Adrenal gland (tissue), 12 donors: Measurements from ENCODE around the gene HOXD12. TPM values are rescaled to one million over a fixed set of nuclear protein-coding genes. Genes with fewer than 3 reads are reported as not detected.

ENCODE experiments used
- DNase-seq, 7 donors: peaks; one replicate each; pipeline ENCODE4 v3.0.0-alpha.2; 2019 to 2020
- H3K27ac ChIP-seq, 5 donors: fragments of 200-600 bp; sonication (generic) in 4 of 5; 1 replicate in 3 of 5; 2 replicates in 2 of 5; pipeline versions ENCODE4 v1.5.1 to v1.8.0; 2016 to 2020; ENCODE audit warnings: mild to moderate bottlenecking in 1 of 5
- H3K27me3 ChIP-seq: fragments of 200-600 bp; 2 replicates; pipeline ENCODE4 v1.8.0; 2021
- H3K36me3 ChIP-seq, 2 donors: fragments of 200-600 bp; replicated peaks in 1 of 2; 1 replicate in 1 of 2; 2 replicates in 1 of 2; pipeline versions ENCODE4 v1.5.1 to v1.8.0; 2018 to 2022
- H3K4me1 ChIP-seq, 2 donors: fragments of 200-600 bp; replicated peaks in 1 of 2; 1 replicate in 1 of 2; 2 replicates in 1 of 2; pipeline versions ENCODE4 v1.5.1 to v1.8.0; 2018 to 2021
- H3K4me3 ChIP-seq, 4 donors: fragments of 200-600 bp; sonication (generic) in 3 of 4; one replicate each; pipeline ENCODE4 v1.5.1; 2016 to 2018
- H3K9me3 ChIP-seq, 3 donors: fragments of 200-600 bp; sonication (generic) in 1 of 3; replicated peaks in 1 of 3; 1 replicate in 2 of 3; 2 replicates in 1 of 3; pipeline versions ENCODE4 v1.5.1 to v1.8.0; 2016 to 2021
- CTCF ChIP-seq, 6 experiments: fragments of 450-650 bp in 4 of 6; fragments of 200-600 bp in 2 of 6; sonication (generic) in 1 of 6; IDR thresholded peaks; 1 replicate in 5 of 6; 2 replicates in 1 of 6; pipeline versions ENCODE4 v1.5.1 to v1.8.0; 2016 to 2021; ENCODE audit warnings: antibody characterized with exemption in 6 of 6, mild to moderate bottlenecking in 2 of 6, moderate library complexity in 1 of 6
- POLR2A ChIP-seq, 2 donors: fragments of 450-650 bp; IDR thresholded peaks; one replicate each; pipeline ENCODE4 v1.6.1; 2017; ENCODE audit warnings: antibody characterized with exemption in 2 of 2, mild to moderate bottlenecking in 2 of 2, moderate library complexity in 1 of 2
- WGBS, 4 donors: extraction: QIAGEN DNeasy Blood & Tissue Kit in 2 of 4; methylation state at CpG; one replicate each; pipeline versions ENCODE4 v1.1.5 to v1.1.7; 2013 to 2017; 5-methylcytosine and 5-hydroxymethylcytosine counted together
- intact Hi-C, 2 donors: fragments of 100-400 bp; cut with DNase I; formaldehyde crosslinking; loops; one replicate each; pipeline versions ENCODE4 v1.14.1 to v1.15.0; 2022 to 2023
- polyA plus RNA-seq, 3 donors: library from polyadenylated mRNA; stranded (reverse); fragments of 200-250 nt in 2 of 3; fragments of 350-450 nt in 1 of 3; fragmentation: Illumina TruSeq in 1 of 3; extraction: RNeasy Lipid Tissue Mini Kit (QIAGEN cat#74804) in 1 of 3; gene quantifications; one replicate each; pipeline ENCODE4 v1.2.3, GENCODE V29; 2013 to 2014
- total RNA-seq, 9 donors: library from RNA; depleted of rRNA in 4 of 9; stranded (reverse); fragments of >200 nt in 4 of 9; fragments of 120-200 nt in 1 of 9; fragmentation: NEBNext Ultra II Directional in 1 of 9; extraction: Animal tissue kit (Norgen Biotek cat#: 25700) in 1 of 9; gene quantifications; one replicate each; pipeline versions ENCODE4 v1.1.0 to v1.2.4, GENCODE V29; 2013 to 2023
- donor health status: healthy with polysubstance abuse.
- donor health status: Bipolar disorder and iron deficiency.
- donor health status: DM: yes; HTN: yes; CAD: no.
- donor health status: DM: no; HTN: no; CAD: no.
- donor health status: DM: no; HTN: no; CAD: no.
- donor health status: DM: yes; HTN: yes; CAD: no.

The HOXD12 gene
- total and polyA plus RNA-seq, 12 donors = not detected

- WGBS, 4 donors = 37 to 50% (median 47%) methylated on average over 5 of the region's 5 CpGs
- H3K9me3 ChIP-seq = no peaks in the 10 kb centered on the region
- no peak overlapping the region for H3K4me3 ChIP-seq
- peaks cover 7 to 25% of the 10 kb centered on the region in 2 donors for H3K4me1 ChIP-seq
- intact Hi-C loops = no loop called here
- H3K36me3 ChIP-seq = no peaks in the 10 kb centered on the region
- TF ChIP-seq CTCF (IDR thresholded peaks at IDR 0.05) = no peak
- TF ChIP-seq POLR2A (IDR thresholded peaks at IDR 0.05) = no peak
- peaks cover 99% of the 10 kb centered on the region for H3K27me3 ChIP-seq
- H3K27ac ChIP-seq = no peak overlapping the region
- no peak for DNase-seq
These were observed 2.2 kb downstream of the HOXD12 start for GRCh38 chr2:176101842-176102241.

- Histone ChIP-seq H3K4me3 (no peak overlapping the region), H3K9me3 (no peaks in the 10 kb centered on the region), H3K27ac (no peak overlapping the region), H3K36me3 (no peaks in the 10 kb centered on the region), H3K27me3 (peaks cover 98% of the 10 kb centered on the region), H3K4me1 (peaks cover 7 to 23% of the 10 kb centered on the region in 2 donors)
- TF ChIP-seq POLR2A (IDR thresholded peaks at IDR 0.05) (no peak), CTCF (IDR thresholded peaks at IDR 0.05) (no peak)
- intact Hi-C loops = no loop called here
- WGBS, 4 donors = 15 to 30% (median 27%) methylated on average over 7 of the region's 7 CpGs
- DNase-seq = no peak
These were observed 2.8 kb downstream of the HOXD12 start for GRCh38 chr2:176102309-176102866.

- Histone ChIP-seq H3K9me3 (no peaks in the 10 kb centered on the region), H3K36me3 (no peaks in the 10 kb centered on the region), H3K4me1 (peaks cover 7 to 19% of the 10 kb centered on the region in 2 donors), H3K4me3 (no peak overlapping the region), H3K27ac (no peak overlapping the region), H3K27me3 (peaks cover 96% of the 10 kb centered on the region)
- TF ChIP-seq CTCF (IDR thresholded peaks at IDR 0.05) (no peak), POLR2A (IDR thresholded peaks at IDR 0.05) (no peak)
- no peak for DNase-seq
- intact Hi-C loops = no loop called here
- 37 to 44% (median 39%) methylated on average over 7 of the region's 7 CpGs for WGBS, 4 donors
These were observed 3.6 kb downstream of the HOXD12 start for GRCh38 chr2:176103194-176103593.

- Histone ChIP-seq H3K27me3 (peaks cover 96% of the 10 kb centered on the region), H3K27ac (no peak overlapping the region), H3K36me3 (no peaks in the 10 kb centered on the region), H3K4me1 (peaks cover 7 to 19% of the 10 kb centered on the region in 2 donors), H3K9me3 (no peaks in the 10 kb centered on the region), H3K4me3 (no peak overlapping the region)
- DNase-seq = no peak
- TF ChIP-seq POLR2A (IDR thresholded peaks at IDR 0.05) (no peak), CTCF (IDR thresholded peaks at IDR 0.05) (no peak)
- intact Hi-C loops = no loop called here
- 9 to 12% (median 10%) methylated on average over 17 of the region's 17 CpGs for WGBS, 4 donors
These were observed 4.2 kb downstream of the HOXD12 start for GRCh38 chr2:176103742-176104315.
